NCI-H146 (cell line): ENCODE results near the gene TPRN.

ENCODE experiments used
- DNase-seq: peaks from one replicate; lab custom pipeline; 2025; lab: John Stamatoyannopoulos, UW

The TPRN gene

DNA sequence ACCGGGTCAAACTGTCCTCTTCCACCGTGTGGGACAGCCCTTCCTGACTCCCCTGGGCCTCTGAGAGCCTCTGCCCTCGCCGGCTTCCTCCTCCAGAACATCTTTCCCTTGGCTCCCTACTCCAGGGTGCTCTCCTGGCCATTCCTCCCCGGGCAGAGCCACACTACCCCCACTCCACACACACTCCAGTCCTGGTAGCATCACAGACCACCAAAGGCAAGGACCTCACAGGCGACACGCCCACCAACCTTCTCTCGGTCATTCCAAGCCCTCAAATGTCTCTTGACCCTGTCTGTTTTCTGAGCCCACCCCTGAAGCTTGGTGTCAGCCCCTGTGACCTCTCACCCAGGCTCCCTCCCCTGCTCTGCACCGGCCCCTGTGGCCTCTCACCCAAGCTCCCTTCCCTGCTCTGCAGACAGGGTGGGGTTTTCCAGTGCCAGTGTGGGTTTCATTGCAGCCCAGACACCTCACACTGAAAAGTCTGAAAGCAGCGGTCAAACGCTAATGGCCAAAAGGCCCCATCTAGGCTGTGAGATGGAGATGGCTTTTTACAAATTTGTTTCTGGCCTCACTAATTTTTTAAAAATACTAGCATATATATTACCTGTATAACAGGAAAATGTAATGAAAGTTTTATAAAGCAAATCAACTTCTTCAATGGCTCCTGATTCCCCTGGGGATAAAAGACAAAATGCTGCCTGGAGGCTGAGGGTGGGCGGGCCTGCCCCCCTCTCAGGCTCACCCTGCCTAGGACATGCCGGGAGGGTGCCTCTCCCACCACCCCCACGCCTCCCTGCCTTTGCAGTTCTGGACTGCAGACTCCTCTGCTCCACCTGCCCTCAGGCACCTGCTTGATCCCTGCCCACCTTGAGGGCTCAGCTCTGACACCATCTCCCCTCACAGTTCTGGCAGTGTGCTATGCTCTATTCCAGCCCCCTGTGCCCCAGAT lies 41.2 kb downstream of the TPRN start:
- no peak for DNase-seq

- DNase-seq = no peak
Measured at GRCh38 chr9:137158625-137159024, 41.9 kb downstream of the TPRN start.

DNA sequence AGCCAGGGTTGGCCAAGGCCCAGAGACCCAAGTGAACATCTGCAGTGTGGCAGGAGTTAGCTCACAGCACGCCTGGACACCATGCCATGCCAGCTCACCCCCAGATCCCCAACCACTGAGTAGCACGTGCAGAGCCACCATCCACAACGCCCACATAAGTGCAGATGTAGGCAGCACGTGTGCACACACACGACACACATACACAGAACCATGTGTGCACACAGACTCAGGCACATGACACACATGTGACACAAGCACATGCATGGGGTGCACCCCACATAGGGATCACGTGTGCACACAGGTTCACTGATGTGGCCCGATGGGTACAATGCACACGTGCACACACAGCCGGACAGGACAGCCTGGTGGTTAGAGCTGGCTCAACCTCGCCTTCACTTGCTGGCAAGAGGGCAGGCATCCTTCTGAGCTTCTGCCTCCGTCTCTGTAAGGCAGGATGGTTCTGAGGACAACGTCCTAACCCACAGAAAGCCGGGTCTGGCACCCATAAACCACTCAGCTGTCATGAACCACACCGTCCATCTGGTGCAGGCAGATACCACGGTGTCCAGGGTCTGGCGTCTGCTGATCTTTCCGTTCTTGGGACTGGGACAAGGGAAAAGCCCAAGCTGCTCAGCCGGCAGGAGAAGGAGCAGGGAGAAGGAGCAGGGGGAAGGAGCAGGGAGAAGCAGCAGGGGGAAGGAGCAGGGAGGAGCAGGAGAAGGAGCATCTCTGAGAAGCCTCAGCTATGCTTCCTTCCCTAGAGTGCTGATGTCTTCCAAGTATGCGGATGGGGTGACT lies 42.7 kb downstream of the TPRN start:
- no peak for DNase-seq

GRCh38 chr9:137156567-137157375 lies 43.8 kb downstream of the TPRN start:
- DNase-seq = no peak

- no peak for DNase-seq
Measured at GRCh38 chr9:137152844-137153405, 47.6 kb downstream of the TPRN start.

DNA sequence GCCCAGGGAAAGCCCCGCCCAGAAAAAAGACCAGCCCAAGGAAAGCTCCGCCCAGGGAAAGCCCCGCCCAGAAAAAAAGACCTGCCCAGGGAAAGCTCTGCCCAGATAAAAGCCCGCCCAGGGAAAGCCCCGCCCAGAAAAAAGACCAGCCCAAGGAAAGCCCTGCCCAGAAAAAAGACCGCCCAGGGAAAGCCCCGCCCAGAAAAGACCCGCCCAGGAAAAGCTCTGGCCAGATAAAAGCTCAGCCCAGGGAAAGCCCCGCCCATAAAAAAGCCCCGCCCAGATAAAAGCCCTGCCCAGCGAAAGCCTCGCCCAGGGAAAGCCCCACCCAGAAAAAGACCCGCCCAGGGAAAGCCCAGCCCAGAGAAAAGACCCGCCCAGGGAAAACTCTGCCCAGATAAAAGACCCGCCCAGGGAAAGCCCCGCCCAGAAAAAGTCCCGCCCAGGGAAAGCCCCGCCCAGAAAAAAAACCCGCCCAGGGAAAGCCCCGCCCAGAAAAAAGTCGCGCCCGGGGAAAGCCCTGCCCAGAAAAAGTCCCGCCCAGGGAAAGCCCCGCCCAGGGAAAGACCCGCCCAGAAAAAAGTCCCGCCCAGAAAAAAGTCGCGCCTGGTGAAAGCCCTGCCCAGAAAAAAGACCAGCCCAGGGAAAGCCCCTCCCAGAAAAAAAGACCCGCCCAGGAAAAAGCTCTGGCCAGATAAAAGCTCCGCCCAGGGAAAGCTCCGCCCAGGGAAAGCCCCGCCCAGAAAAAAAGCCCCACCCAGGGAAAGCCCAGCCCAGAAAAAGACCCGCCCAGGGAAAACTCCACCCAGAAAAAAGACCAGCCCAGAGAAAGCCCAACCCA lies 49.7 kb downstream of the TPRN start:
- DNase-seq = peak; percentile 91

DNA sequence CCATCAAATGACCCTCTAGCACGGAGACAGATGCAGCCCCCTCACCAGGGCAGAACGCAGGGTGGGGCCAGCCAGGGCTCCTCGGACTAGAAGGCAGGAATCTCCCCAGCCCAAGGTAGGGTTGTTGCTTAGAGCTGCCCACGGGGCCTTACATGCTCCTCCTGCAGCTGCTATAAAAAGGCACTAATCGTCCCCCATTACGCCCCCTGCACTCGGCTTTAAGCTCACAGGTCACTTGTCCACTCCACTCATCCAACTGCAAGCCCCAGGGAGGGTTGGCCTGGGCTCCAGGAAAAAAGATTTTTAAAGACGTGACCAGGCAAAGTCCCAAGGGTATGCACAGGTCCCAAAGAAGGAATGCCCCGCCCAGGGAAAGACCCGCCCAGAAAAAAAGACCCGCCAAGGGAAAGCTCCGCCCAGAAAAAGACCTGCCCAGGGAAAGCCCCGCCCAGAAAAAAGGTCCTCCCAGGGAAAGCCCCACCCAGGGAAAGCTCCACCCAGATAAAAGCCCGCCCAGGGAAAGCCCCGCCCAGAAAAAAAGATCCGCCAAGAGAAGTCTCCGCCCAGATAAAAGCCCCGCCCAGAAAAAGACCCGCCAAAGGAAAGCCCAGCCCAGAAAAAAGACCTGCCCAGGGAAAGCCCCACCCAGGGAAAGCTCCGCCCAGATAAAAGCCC lies 50.5 kb downstream of the TPRN start:
- DNase-seq = no peak

DNA sequence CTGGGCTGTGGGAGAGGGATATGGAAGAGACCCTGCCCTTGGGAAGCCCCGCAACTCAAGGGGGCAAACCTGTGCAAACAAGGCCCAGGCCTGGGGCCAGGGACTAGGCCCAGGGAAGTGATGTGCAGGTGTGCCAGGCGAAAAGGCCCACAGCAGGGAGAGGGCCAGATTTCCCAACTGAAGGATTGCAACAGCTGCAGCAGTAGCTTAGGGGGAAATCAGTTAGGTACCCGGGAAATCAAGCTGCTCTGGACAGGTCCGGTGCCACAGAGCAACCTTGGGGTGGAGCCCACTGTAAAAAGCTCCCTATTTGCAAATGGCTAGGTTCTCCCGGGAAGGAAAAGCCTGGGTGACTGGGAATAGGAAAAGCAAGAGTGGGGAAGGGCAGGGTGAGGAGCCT lies 51.2 kb downstream of the TPRN start:
- DNase-seq = no peak

DNA sequence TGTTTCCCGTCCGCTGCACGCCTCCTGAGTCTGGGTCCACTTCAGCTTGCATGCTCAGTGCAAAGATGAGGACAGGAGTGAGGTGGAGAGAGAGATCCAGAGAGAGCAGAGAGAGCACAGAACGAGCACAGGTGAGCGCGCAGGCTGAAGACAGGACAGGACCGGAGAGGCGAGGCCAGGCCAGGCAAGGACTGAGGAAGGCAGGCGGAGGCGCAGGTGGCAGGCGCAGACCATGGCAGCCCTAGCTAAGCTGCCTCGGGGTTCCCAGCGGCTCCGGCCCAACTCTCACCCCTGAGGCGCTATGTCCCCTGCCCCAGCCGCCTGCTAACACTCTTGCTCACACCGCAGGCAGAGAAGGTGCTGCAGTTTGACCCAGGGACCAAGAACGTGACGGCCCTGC lies 51.9 kb downstream of the TPRN start:
- no peak for DNase-seq

DNA sequence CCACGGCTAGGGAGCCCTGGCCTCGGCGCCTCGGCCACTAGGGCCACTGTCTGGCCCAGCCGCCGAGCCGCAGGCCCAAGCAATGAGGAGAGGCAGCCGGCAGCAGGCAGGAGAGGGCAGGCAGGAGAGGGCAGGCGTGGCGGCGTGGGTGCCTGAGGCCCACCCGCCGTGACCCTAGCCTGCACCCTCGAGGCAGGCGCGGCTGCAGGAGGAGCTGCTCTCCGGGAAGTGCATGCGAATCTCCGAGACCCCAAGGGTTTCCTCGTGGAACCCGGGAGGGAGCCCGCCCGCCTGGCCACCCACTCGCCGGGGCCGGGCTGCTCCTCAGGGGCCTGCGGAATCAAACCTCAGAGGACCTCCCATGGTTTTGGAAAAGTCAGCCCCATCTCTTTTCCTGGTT lies 52.3 kb downstream of the TPRN start:
- DNase-seq = no peak

DNA sequence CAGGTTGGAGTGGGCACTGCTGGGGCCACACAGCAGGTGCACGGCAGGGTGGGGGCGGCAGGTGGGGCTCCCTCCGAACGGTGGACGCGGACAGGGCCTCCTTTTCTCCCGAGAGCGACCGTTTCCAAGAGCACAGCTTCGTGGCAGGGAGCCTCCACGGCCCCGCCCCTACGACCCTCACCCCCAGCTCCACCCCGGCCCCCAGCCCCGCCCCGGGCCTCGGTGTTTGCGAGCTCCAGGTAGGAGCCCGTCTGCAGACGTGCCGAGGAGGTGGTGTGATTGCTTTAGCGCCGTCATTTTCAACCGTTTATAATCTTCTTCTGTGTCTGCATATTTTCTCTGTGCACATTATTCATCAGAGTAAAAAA lies 52.8 kb downstream of the TPRN start:
- DNase-seq = no peak

- DNase-seq = no peak
Measured at GRCh38 chr9:137147091-137147792, 53.3 kb downstream of the TPRN start.

DNA sequence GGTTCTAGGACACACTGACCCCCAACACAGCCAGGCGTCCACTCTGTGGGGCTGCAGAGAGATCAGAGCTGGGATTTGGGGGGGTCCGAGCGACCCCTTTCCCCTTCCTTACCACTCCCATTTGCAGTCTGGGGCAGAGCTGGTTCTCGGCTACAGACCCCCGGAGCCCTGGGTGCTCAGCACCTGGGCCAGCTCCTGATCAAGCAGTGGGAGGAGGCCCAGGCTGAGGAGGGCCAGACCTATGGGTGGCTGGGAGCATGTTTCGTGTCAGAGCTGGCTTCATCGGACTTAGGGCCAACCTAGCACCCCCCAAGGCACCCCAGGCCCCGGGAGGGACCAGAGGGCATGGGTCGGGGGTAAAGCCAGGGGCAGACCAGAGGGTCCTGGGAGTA lies 54.0 kb downstream of the TPRN start:
- no peak for DNase-seq

DNA sequence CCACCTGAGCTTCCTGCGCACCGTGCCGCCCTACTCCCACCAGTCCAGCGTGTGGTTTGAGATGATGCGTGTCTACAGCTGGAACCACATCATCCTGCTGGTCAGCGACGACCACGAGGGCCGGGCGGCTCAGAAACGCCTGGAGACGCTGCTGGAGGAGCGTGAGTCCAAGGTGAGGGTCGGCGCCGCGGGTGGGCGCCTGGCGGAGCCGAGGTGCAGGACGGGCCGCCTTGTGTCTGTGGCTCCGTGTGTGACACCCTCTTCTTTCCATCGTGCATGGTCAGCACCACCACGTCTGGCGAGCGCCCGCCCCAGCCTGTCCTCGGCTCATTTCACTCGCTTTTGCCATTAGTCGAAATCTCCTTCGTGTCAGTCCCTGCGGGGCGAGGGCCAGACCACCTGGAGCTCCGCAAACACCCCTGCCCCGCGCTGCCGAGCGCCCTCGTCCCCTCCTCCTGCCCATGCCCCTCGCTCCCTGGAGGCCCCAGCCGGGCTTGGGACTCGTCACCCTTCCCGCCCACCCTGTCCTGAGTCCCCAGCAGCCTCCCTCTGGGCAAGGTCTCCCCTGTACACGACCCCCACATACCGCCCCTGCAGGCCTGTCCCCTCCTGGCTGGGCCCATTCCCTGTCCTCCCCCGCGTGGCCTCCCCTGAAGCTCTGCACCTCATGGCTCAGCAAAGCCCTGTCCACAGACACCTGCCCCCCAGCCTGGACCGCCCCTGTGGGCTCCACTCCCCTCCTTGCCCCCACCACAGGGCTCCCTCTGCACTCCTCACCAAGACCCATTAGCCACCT lies 54.6 kb downstream of the TPRN start:
- no peak for DNase-seq

DNA sequence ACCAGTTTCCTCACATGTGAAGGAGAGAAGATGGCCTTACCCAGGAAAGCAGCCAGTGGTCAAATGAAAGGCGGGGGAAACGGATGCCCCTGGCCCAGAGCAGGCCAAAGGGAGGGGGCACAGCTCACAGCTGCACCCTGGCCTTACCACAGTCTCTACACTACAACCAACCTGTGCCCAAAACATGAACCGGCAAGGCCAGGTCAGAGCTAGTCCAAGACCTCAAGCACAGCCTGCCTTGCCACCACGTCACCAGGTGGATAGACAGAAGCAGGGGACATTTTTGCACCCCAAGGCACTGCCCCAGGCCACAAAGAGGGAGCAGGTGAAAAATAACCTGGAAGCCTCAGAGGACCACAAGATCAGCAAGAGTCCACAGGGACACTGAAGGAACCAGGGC lies 57.1 kb downstream of the TPRN start:
- no peak for DNase-seq

DNA sequence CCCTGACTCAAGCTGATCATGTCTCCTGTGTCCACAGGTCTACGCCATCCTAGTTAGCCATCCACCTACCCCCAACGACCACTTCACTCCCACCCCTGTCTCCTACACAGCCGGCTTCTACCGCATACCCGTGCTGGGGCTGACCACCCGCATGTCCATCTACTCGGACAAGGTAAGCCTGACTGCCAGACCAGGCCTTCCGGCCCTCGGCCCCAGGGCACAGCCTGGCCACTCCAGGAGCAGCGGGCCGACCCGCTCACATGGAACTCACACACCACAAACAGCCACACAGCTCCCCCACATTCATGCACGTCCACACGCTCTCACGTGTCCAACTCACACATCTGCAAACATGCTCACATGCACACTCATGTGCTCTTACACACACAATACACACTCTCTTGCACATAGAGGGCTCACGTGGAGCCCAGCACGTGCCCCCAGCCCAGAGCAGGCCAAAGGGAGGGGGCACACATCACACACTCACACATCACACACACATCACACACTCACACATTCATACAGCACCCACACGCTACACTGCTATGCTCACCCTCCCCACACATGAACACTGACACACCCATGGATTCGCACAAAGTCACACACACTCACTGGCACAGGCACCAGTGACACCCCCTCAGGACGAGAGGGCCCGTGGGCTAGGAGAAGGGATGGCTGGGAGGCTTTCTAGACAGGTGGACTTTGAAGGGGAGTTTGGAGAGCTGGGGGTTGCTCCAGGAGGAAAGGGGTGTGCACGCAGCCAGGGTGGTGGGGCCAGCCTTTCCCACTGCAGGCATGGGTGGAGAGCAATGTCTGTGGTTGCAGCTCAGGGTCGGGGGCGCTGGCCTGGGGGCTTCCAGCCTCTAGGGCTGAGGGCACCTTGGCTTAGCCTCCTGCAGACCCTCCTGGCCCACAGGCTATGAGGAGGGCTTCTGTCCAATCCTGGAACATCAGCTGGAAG lies 58.3 kb downstream of the TPRN start:
- no peak for DNase-seq
